NCI-H2196 treated with DMSO at 0.1 percent for 48 hours (cell line): ENCODE data around the gene ARL4A.
"Not testable (repeated sequence)": the region's sequence is repeated elsewhere in the genome, so short reads cannot be mapped to it uniquely, and the experiment has no call there.

Source experiments
- DNase-seq: peaks from one replicate; lab custom pipeline; 2025; ENCODE audit not compliant: unreplicated experiment; lab: John Stamatoyannopoulos, UW

Gene ARL4A

DNA sequence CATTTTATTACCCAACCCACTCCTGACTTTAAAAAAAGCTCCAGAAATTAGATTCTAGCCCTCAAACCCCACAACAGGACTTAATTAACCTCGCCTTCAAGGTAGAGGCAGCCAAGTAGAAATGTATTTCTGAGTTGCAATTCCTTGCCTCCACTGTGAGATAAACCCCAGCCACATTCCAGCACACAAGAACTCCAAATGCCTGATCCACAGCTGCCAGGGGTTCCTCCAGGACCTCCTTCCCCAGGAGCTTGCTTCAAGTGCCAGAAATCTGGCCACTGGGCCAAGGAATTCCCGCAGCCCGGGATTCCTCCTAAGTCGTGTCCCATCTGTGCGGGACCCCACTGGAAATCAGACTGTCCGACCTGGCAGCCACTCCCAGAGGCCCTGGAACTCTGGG, 25.9 kb upstream of the ARL4A start:
- DNase-seq = no peak

DNA sequence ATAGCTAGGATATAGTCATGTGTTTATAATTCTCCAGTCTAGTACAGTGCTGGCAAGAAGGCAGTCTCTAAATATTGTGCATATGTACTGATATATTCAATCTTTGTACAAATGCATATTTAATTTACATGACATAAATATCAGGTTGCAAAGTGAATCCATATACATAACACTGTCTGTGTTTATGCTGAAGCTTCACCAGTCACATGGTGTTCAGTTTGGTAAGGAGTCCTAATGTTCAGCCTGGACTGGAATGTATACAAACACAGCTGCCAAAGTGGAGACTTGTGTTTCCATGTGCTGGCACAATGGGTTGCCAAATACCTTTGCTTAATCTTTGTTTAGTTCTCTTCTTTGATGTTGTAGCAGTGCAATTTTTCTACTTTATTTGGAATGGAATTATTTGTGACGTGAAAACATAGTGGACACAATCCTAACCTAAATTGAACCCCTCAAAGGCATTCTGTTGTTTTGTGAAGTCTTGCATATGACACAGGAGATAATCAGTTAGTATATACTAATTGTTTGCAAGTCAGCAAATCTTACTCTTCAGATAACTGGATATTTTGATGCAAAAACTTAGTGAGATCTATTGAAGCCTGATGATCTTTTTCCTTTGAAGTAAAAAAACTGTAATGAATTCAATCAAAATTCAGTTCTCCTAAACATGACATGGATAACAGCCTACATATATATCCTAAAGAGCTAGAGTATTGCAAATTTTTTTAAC, 17.3 kb upstream of the ARL4A start:
- DNase-seq = no peak

DNA sequence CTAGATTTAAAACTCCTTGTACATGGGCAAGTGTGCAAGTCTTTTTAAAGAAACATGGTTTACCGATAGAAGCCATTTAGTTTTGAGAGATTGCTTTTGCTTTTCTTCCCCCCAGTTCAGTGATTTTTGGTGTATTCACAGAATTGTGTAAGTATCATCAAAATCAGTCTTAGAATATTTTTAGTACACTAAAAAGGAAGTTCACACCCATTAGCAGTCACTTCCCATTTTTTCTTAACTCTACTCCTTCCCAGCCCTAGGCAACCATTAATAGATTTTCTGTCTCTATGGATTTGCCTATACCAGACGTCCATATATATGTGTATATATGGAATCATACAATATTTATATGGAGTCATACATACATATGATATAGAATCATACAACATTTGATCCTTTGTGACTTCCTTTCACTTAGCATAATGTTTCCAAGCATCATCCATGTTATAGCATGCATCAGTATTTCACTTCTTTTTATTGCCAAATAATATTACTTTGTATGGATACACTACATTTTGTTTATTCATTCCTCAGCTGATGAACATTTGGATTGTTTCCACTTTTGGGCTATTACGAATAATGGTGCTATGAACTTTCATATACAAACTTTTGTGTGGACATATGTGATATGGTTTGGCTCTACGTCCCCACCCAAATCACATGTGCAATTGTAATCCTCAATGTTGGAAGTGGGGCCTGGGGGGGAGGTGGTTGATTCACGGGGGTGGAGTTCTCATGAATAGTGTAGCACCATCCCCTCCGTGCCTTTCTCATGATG, 16.5 kb upstream of the ARL4A start:
- no peak for DNase-seq

DNA sequence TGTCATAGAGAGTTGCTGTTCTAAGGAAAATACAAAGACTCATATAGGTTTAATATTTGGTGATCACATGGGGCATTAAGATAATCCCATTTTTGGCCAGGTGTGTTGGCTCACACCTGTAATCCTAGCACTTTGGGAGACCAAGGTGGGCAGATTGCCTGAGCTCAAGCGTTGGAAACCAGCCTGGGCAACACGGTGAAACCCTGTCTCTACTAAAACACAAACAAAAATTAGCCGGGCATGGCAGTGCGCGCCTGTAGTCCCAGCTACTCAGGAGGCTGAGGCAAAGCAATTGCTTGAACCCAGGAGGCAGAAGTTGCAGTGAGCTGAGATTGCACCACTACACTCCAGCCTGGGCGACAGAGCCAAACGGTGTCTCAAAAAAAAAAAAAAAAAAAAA, 14.0 kb upstream of the ARL4A start:
- not testable (repeated sequence) for DNase-seq

DNA sequence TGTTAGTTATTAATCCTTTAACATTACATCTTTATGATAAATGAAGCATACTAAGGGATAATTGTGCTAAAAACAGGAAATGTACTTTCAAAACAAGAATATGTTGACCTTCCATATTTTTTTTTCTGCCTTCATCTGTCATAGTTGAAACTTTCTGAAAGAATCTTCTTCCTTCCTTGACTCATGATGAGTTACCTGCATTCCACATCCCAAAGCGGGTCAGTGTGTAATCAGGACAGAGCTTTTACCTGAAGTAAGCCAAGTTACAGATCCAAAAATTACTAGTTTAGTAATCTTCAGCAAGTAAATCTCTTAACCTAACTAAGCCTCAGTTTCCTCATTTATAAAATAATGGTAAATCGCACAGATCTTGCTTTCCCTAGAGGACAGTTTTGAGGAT, 13.4 kb upstream of the ARL4A start:
- DNase-seq = no peak

DNA sequence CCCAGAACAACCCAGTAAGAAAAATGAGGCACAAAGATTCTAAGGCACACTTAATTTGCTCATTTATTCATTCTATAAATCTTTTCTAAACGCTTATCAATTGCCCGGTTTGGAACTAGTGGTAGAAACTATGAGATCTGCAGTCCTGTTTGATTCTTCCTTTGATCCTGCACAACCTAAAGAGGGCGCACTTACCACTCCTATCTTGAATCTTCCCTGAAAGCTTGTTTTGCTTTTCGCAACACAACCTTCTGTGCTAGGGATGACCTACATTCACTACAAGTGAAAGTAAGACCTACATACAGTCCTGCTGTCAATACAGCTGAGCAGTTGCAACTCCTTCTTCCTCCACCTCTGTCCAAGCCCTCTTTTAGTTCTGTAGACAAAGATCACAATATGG, 12.6 kb upstream of the ARL4A start:
- no peak for DNase-seq

DNA sequence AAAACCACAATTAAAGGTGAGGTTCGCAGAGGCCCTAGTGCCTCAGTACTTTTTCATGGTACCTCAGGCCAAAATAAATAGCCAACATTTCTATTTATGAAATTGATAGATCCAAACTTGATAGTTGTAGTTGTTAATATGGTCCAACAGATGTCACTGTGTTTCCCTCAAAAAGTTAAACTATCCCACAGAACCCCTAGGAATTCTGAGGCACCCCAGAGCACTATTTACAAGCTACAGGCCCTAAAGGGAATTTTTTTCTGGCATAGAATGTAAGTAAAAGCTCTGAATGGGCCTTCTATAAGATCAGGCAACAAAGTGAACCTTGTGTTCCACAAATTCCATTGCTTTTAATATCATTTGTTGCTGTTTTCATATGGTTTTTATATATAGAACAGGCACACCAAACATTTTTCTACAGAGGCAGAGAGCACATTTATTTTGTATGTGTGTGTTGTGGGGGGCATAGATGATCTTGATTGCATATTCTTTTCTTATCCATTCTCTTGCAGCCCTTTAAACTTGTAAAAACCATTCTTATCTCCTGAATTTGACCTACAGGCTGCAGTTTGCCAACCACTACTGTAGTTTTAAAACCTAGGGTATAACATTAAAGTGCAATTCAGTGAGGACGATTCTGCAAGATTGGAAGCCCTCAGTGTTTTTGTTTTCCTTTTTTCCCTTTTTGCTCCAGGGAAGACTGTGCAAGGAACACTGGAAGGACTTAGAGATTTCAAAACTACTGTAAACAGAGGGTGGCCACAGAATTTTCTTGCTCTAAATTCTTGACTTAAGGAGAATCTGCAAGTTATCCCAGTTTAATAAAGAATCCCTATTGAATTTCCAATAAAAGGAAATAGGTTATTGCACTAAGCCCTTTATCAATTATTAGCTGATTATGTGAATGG, 3.5 kb upstream of the ARL4A start:
- no peak for DNase-seq

DNA sequence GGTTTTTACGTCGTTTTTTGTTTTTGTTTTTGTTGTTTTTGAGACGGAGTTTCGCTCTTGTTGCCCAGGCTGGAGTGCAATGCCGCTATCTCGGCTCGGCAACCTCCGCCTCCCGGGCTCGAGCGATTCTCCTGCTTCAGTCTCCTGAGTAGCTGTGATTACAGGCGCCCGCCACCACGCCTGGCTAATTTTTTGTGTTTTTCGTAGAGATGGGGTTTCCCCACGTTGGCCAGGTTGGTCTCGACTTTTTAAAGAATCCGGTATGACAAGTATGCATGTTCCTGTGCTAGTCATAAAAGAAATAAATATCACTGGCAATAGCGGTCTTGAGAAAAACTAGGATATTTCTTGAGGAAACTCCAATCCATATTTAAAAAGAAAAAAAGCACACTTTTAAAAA, 2.7 kb upstream of the ARL4A start:
- DNase-seq = no peak

DNA sequence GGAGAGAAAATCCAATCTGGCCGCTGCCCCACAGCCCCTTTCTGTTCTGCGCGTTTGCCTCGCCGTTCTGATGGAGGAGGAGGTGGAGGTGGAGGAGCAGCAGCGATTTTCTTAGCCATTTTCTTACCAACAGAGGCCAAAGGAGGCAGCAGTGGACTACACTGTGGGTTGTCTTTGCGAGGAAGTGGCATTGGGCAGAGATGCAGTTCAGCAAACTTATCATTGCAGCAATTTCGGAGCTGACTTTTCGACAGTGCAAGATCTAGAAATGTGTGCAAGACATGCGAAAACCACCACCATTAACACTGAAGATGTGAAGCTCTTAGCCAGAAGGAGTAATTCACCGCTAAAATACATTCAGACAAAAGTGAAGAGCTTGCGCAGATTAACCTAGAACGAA, 1.9 kb upstream of the ARL4A start:
- DNase-seq = no peak

DNA sequence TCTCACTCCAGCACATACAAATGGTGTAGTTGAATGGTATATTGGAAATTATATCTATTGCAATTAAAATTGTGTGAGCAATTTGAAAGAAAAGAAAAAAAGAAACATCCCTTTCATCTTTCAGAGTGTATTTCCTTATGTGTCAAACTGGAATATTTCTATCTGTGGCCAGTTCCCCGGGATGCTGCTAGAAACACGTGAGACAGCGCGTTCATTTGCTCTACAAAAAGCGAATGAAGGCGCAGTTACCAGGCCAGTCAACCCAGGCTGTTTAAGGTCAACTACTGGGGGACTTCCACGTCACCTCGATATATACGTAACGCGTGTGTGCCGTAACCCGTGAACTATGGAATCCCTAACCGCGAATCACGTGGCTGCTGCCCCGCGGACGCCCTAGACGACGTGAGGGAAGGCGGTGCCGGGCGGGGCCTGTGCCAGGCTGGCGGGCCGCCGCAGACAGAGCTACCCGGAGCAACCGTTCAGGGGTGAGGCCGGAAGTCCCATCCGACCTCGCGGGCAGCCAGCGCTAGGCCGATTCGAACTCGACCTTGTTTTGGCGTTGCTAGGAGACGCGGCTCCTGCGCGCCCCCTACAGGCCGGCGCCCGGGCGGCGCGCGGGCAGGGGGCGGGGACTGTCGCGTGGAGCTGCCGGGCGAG, 1.1 kb upstream of the ARL4A start:
- DNase-seq = peak; percentile 96

DNA sequence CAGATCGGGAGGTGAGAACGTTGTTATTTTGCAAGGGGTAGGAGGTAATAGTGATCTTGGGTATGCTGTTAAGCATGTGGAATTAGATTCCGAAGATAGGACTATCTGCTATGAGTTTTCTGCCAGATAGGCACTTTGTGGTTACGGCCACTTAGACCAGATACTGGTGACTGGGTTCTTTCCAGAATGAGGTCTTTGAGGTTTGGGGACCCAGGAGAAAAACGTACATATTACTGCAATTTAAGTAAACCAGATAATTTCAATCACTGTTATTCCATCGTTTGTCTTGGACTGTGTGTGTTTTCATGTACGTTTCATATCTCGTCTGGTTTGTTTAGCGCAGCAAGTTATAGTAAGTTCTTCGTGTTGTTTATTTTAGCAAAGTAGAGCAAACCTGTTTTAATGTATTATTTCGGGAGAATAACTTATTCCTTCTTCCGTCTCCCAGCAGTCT, 312 bp downstream of the ARL4A start:
- DNase-seq = no peak

DNA sequence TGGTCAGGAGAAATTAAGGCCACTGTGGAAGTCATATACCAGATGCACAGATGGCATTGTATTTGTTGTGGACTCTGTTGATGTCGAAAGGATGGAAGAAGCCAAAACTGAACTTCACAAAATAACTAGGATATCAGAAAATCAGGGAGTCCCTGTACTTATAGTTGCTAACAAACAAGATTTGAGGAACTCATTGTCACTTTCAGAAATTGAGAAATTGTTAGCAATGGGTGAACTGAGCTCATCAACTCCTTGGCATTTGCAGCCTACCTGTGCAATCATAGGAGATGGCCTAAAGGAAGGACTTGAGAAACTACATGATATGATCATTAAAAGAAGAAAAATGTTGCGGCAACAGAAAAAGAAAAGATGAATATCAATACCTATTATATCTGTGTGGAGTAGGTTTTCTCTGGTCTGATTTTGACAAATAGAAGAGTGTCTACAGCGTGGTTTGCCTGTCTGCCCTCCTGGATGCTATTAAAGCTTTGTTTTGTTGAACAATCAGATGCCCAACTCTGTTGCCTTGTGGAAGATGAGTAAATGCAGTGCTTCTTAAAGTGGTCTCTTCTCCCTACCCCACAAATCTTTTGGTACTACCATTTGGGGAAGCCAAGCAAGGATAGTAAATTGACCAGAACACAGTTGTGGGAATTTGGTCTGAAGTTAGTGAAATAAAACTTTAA, 1.2 kb downstream of the ARL4A start:
- DNase-seq = not testable (repeated sequence)

DNA sequence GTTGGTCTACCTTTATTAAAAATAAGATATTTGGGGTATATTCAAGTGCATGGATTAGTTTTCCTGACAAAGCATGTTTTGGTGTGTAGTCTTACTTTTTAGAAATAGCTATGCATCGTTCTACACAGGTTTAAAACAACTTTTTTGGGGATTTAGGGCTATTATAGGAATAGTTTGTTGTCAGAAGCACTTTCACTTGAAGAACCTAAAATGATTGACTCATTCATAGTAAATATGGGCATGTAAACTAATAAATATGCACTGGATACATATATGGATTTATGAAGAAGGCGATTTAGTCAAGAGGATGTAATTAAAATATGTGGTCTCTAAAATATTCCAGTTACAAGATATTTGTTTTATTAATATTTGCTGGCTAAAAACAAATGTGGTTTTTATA, 2.0 kb downstream of the ARL4A start:
- no peak for DNase-seq

DNA sequence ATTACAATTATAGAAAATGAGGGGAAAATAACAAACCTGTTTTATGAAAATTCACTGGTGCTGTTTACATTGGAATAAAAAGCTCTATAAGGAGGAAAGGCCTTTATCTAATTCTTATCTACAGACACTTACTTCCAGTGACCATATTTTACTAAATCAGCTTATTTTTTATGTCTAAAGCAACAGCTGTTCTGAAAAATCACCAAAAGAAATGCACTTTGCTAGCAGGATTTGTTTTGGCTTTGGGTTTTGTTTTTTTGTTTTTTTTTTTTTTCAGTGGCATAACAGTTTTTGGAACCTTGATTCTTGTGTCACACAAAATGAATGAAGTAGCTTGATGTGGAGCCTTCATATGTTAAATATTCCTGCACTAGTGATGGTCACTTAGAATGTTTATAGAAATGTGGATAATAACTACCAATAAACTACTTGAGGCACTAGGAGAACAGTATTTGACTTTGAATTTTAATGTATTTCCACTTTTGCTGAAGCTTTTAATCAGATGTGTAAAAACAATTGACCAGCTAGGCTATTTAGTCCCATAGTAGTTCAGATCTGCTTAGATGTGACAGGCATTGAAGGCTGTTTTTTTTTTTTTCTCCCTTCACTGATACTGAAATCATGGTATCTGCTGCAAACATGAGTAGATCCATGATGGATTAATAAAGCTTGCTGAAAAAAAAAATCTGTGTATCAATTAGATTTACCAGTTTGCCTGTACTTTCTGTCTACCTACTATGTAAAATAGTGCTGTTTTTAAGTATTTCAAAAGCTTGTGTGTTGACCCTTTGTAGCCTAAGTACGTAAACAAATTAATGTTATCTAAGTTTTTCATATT, 2.8 kb downstream of the ARL4A start:
- no peak for DNase-seq

DNA sequence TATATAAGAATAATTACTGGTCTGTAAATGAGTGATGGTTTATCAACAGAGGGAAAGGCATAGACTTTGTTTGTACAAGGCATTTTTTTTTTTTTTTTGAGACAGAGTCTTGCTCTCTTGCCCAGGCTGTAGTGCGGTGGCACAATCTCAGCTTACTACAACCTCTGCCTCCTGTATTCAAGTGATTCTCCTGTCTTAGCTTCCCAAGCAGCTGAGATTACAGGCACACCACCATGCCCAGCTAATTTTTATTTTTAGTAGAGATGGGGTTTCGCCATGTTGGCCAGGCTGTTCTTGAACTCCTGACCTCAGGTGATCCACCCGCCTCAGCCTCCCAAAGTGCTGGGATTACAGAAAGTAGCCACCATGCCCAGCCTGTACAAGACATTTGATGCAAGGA, 4.0 kb downstream of the ARL4A start:
- not testable (repeated sequence) for DNase-seq

DNA sequence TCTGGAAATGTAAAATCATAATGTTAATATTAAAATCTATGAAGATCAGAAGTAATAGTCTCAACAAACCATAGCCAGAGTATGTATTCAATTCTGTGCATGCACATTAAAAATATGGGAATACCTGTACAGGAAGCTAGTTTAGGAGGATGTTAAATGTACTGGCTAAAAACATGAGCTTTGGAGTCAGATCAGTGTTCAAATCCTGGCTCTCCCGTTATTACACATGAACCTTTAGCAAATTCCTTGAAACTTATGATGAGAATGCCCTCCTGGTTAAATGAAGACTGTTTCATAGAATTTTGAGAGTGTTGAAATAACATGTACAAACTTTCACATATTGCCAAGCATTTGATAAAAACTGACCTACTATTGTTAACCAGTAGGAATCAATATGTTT, 4.6 kb downstream of the ARL4A start:
- no peak for DNase-seq

DNA sequence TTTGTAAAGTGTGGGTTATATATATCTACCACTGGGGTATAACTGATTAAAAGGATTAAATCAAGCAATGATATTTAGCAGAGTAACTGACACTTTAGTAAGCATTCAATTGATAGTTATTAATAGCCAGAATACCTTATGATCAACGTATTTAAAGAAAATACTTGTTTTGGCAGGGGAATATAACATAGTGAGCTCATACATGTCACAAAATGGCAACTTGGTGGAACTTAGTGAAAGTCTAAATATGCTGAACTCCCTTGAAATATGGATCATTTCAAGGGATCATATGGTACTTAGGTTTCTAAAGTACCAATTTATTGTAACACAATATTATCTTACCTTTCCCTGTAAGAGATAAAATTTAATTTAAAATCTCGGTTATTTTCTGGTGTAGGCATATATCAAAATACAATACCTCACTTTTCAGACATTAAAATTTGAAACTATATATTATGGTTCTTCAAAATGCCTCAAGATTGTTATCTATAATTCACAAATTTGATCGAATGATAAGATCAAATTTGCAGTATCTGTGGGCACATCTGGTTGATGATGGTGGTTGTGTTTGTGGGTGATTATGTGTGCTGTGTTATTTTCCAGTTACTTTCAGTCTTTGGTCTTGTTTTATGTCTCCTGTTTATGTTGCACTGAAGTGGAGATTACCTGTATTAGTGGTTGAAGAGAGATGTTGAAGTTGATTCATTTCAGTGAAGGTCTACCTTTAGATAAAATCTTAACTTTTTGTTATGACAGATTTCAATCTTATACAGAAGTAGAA, 5.2 kb downstream of the ARL4A start:
- no peak for DNase-seq

DNA sequence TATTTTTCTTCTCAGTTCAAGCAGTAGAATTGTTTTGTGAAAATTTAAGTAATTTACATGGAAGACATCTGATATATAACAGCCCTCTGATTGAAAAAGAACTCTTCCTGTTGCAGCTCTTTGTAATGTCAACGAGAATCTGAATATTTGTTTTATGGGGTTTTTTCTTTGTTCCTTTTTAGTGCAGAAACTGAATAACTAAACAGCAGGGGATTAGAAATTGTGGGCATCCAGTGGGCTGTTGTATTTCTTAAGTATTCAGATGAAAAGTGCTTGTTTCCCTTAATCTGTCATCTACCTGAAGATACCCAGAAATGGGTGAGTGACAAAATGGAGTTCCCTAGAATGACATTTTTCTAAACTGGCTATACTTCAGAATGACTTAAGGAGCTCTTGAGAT, 7.4 kb downstream of the ARL4A start:
- DNase-seq = no peak

DNA sequence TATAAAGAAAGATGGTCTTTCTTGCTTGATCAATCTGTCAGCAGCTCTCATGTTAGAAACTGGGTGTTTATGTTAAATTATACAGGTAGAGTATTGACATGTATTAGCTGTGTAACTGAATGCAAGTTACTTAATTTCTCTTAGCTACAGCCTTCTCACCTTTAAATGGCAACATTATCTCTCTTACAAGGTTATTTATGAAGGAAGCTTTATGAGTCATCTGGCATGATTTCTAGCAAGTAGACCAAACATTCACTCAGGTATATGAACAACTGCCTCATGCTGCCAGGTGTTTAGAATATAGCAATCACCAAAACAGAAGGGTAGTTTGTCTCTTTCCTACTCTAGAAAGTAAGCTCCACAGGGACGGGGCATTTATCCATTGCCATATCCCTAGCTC, 8.5 kb downstream of the ARL4A start:
- no peak for DNase-seq
